Upper lobe of right lung (tissue), 1 donor: Measurements from ENCODE around the gene TSPEAR. TPM values are rescaled to one million over a fixed set of nuclear protein-coding genes. Genes with fewer than 3 reads are reported as not detected.

Source experiments
- ATAC-seq: fragments of 200-7000 bp; cut with Tn5 transposase; one replicate; pipeline ENCODE4 v1.9.1; 2020; ENCODE audit warnings: mild to moderate bottlenecking, moderate library complexity
- DNase-seq: peaks from one replicate; pipeline ENCODE4 v3.0.0-alpha.2; 2020
- H3K27ac ChIP-seq: fragments of 200-600 bp; one replicate; pipeline ENCODE4 v1.8.0; 2022
- H3K27me3 ChIP-seq: fragments of 200-600 bp; one replicate; pipeline ENCODE4 v1.8.0; 2022; ENCODE audit warnings: mild to moderate bottlenecking
- H3K36me3 ChIP-seq: fragments of 200-600 bp; one replicate; pipeline ENCODE4 v1.8.0; 2022
- H3K4me1 ChIP-seq: fragments of 200-600 bp; one replicate; pipeline ENCODE4 v1.8.0; 2022
- H3K4me3 ChIP-seq: fragments of 200-600 bp; one replicate; pipeline ENCODE4 v1.8.0; 2022; ENCODE audit warnings: mild to moderate bottlenecking
- H3K9me3 ChIP-seq: fragments of 200-600 bp; one replicate; pipeline ENCODE4 v1.8.0; 2022
- intact Hi-C: fragments of 100-400 bp; cut with DNase I; formaldehyde crosslinking; loops from one replicate; pipeline ENCODE4 v1.11.0; 2022
- total RNA-seq: library from RNA; stranded (reverse); fragmentation: NEBNext Ultra II Directional; extraction: Animal tissue kit (Norgen Biotek cat#: 25700); gene quantifications from one replicate; pipeline ENCODE4 v1.2.1, GENCODE V29; 2021
- TF ChIP-seq, protein P1 (sequence below): fragments of 200-600 bp; IDR thresholded peaks from one replicate; pipeline ENCODE4 v1.8.0; 2022; ENCODE audit warnings: antibody characterized with exemption
- donor health status: DM: no; HTN: yes; CAD: no; lungs with severe emphysema.

TSPEAR gene
- total RNA-seq, 1 donor from 2014 or later, result 0.23 TPM

DNA sequence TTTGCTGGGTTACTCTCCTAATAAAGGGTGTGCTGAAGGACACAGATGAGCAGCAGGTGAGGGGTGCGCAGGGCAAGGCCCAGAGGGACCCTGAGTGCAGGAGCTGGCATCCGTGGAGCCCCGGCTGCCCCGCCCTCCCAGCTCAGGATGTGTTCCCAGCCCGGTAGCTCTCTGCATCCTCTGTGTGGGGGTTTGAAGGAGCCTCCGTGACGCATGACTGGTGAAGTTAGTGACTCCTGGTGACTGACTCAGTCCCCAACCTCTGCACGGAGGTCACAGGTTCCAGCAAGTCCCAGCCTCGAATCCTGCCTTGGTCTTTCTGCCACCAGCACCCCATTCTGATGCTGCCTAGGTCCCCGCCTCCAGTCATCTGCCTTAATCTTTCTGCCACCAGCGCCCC, 21.6 kb upstream of the TSPEAR start:
- no peaks in the 10 kb centered on the region for H3K9me3 ChIP-seq
- H3K4me1 ChIP-seq, result no peaks in the 10 kb centered on the region
- no peak overlapping the region for H3K4me3 ChIP-seq
- no peak overlapping the region for H3K27ac ChIP-seq
- intact Hi-C loops, result no loop called here
- DNase-seq (no peak), ATAC-seq (no peak)
- no peaks in the 10 kb centered on the region for H3K36me3 ChIP-seq
- peaks cover 4% of the 10 kb centered on the region for H3K27me3 ChIP-seq
- TF ChIP-seq, protein P1, sequence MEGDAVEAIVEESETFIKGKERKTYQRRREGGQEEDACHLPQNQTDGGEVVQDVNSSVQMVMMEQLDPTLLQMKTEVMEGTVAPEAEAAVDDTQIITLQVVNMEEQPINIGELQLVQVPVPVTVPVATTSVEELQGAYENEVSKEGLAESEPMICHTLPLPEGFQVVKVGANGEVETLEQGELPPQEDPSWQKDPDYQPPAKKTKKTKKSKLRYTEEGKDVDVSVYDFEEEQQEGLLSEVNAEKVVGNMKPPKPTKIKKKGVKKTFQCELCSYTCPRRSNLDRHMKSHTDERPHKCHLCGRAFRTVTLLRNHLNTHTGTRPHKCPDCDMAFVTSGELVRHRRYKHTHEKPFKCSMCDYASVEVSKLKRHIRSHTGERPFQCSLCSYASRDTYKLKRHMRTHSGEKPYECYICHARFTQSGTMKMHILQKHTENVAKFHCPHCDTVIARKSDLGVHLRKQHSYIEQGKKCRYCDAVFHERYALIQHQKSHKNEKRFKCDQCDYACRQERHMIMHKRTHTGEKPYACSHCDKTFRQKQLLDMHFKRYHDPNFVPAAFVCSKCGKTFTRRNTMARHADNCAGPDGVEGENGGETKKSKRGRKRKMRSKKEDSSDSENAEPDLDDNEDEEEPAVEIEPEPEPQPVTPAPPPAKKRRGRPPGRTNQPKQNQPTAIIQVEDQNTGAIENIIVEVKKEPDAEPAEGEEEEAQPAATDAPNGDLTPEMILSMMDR, result no peak

DNA sequence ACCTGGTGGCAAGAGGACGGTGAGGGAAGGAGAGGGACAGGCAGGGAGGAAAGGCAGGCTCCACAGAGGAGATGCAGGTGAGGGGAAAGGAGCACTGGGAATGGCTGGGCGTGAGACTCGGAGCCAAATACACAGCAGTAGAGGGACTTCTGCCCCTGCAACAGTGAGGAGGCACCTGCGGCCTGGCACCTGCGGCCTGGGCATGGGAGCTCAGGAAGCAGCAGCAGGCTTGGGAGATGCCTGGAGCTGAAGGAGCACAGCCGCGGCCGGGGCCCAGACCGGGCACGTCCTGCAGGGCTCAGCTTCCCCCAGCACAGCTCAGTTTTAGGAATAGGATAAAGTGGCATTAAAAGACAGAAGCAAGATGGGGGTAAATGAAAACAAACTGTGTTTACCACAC, 20.9 kb upstream of the TSPEAR start:
- intact Hi-C loops, result no loop called here
- TF ChIP-seq, protein P1, result no peak
- DNase-seq, result no peak
- no peaks in the 10 kb centered on the region for H3K9me3 ChIP-seq
- H3K27ac ChIP-seq, result no peak overlapping the region
- H3K27me3 ChIP-seq, result peaks cover 10% of the 10 kb centered on the region
- H3K4me1 ChIP-seq, result no peaks in the 10 kb centered on the region
- no peak overlapping the region for H3K4me3 ChIP-seq
- no peak for ATAC-seq
- no peaks in the 10 kb centered on the region for H3K36me3 ChIP-seq

DNA sequence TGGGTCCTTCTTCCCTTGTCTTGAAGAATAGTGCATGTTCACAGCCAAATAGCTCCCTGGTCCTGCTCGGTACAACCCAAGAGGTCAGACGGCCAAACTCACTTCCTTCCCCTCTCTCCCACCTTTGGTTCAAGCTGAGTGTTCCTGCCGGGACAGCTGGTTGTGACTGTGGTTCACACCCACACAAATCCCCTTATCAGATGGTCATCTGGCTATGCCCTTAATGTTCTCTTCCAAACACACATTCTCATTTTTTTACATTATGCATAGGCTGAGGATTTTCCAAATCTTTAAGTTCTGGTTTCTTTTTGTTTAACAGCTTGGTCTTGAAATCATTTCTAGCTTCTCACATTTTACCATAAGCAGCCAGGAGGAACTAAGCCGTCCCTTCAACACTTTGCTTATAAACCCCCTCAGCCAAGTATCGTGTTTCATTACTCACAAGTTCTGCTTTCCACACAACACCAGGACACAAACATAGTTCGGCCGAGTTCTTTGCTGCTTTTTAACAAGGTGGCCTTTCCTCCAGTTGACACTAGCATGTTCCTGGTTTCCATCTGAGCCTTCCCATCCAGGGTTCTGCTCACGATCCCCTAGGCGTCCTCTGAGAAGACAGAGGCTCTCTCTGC, 19.7 kb upstream of the TSPEAR start:
- no peaks in the 10 kb centered on the region for H3K4me1 ChIP-seq
- no peak overlapping the region for H3K27ac ChIP-seq
- H3K36me3 ChIP-seq, result no peaks in the 10 kb centered on the region
- TF ChIP-seq, protein P1, result no peak
- no peaks in the 10 kb centered on the region for H3K9me3 ChIP-seq
- ATAC-seq (no peak), DNase-seq (no peak)
- no peak overlapping the region for H3K4me3 ChIP-seq
- intact Hi-C loops, result no loop called here
- peaks cover 20% of the 10 kb centered on the region for H3K27me3 ChIP-seq

DNA sequence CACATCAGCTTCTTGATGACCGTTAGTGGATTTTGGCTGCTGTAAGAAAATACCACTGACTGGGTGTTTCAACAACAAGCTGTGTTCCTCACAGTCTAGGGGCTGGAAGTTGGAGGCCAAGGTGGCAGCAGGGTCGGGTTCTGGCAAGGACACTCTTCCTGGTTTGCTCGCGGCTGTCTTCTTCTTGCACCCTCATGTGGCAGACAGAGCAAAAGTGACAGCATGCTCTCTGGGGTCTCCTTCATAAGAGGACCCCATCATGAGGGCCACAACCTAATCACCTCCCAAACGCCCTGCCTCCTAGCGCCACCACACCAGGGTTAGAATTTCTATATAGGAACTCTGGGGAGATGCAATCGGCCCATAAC, 18.6 kb upstream of the TSPEAR start:
- intact Hi-C loops, result no loop called here
- TF ChIP-seq, protein P1, result no peak
- ATAC-seq (no peak), DNase-seq (no peak)
- H3K27me3 ChIP-seq, result peaks cover 31% of the 10 kb centered on the region
- no peaks in the 10 kb centered on the region for H3K4me1 ChIP-seq
- no peak overlapping the region for H3K4me3 ChIP-seq
- H3K36me3 ChIP-seq, result no peaks in the 10 kb centered on the region
- no peak overlapping the region for H3K27ac ChIP-seq
- no peaks in the 10 kb centered on the region for H3K9me3 ChIP-seq

DNA sequence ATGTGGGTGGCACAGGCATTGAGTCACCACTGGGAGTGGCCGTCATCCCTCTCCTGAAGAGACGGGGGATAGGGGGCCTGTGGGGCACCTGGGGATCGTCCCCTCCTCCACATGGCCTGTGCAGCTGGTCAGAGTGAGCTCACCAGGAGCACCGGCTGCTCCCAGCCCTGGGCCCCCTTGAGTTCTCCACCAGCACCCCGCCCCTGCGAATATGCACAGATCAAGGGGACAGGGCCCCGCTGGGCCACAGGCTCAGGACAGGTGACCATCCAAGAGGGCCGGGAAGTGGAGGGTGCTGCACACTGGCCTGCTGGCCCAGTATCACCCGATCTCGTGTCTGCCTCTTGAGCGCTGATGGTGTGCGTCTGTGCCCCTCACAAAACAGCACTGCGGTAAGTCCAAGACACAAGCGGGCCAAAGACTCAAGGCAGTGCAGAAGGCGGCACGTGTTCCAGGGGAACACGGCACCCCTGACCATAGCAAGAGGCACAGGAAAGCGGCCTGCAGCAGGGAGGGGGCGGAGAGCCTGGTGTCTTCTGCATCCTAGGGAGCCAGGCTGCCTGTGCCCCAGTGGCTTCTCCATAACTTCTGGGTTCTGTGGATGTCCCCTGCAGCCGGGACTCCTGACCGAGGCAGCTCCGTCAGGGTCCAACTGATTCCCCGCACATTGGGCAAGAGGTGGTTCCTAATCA, 18.1 kb upstream of the TSPEAR start:
- no peaks in the 10 kb centered on the region for H3K36me3 ChIP-seq
- ATAC-seq, result peak; percentile 12
- H3K27ac ChIP-seq, result no peak overlapping the region
- peaks cover 36% of the 10 kb centered on the region for H3K27me3 ChIP-seq
- TF ChIP-seq, protein P1, result no peak
- no peaks in the 10 kb centered on the region for H3K9me3 ChIP-seq
- no peak overlapping the region for H3K4me3 ChIP-seq
- intact Hi-C loops, result no loop called here
- DNase-seq, result peak; percentile 57
- H3K4me1 ChIP-seq, result no peaks in the 10 kb centered on the region
